ENCODE data around the gene S100A5.
"Not testable (repeated sequence)": the region's sequence is repeated elsewhere in the genome, so short reads cannot be mapped to it uniquely, and the experiment has no call there.

S100A5 gene

DNA sequence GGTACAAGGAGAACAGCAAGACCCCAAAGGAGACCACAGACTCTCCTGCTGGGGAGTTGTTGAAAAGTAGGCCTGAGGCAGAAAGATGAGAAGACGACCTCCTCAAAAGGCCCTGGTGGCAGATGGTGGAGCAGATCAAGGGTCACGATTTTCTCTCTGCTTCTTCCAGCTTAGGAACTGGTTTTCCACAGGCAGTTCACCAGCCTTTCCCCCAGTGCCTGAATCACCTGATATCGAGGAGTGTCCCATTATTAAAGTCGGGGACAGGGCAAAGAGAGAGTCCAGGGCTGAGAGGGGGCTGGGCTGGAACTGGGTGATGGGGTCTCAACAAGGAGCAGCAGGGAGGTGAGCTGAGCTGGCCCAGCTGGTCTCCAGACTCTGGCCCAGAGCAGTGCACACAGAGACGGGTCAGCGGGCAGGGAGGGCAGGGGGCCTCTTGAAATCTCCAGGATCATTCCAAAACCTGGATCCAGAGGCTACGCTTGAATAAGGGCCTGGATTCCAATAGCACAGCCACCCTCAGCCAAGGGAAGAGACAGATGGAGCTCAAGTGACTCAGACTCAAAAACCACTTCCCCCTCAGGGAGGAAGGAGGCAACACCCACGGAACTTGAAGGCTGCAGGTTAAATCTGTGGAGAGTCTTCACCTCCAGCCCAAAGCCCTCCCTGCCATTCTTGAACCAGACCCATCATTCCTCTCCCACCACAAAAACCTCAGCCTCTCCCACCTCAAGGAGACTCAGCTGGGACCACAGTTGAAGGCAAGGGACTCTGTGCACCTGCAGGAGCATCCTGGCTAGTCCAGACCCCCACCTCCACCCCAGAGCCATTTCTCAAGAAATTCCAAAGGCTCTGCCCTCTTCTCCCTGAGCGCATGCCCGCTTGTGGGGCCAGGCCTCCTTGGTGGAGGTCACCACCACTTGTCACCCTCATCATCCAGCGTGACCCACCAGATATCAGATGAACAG lies at the start of gene S100A5:
Gene S100A5 (minus strand): TSS at position 541 of the 968 bp plus-strand sequence. CDS start 743 bp downstream, outside the sequence.
- Histone ChIP-seq H3F3A (ENCODE audit: low read depth) (peaks cover 12% of the 10 kb centered on the region), H3K4me1 (ENCODE audit: insufficient read depth, low read length, poor library complexity, severe bottlenecking) (peaks cover 74% of the 10 kb centered on the region)

GRCh38 chr1:153588482-153588881 lies 47.7 kb upstream of the S100A5 start:
- no peak overlapping the region for H2AFZ ChIP-seq (ENCODE audit: low read length)
- no peaks in the 10 kb centered on the region for H3K9me3 ChIP-seq (ENCODE audit: insufficient read depth, low read depth, low read length)
- no peak overlapping the region for H3K4me2 ChIP-seq (ENCODE audit: low read depth, low read length, poor library complexity, severe bottlenecking)
- no peaks in the 10 kb centered on the region for H3K79me2 ChIP-seq (ENCODE audit: insufficient read depth, low read length)
- TF ChIP-seq EZH2phosphoT487 (IDR thresholded peaks at IDR 0.05; ENCODE audit: borderline replicate concordance), result no peak
- TF ChIP-seq, protein P1, sequence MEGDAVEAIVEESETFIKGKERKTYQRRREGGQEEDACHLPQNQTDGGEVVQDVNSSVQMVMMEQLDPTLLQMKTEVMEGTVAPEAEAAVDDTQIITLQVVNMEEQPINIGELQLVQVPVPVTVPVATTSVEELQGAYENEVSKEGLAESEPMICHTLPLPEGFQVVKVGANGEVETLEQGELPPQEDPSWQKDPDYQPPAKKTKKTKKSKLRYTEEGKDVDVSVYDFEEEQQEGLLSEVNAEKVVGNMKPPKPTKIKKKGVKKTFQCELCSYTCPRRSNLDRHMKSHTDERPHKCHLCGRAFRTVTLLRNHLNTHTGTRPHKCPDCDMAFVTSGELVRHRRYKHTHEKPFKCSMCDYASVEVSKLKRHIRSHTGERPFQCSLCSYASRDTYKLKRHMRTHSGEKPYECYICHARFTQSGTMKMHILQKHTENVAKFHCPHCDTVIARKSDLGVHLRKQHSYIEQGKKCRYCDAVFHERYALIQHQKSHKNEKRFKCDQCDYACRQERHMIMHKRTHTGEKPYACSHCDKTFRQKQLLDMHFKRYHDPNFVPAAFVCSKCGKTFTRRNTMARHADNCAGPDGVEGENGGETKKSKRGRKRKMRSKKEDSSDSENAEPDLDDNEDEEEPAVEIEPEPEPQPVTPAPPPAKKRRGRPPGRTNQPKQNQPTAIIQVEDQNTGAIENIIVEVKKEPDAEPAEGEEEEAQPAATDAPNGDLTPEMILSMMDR (conservative IDR thresholded peaks at IDR 0.05; ENCODE audit: low read length), result no peak
- no peak overlapping the region for H3K4me3 ChIP-seq (ENCODE audit: low read length, poor library complexity, severe bottlenecking)
- no peaks in the 10 kb centered on the region for H3K9me2 ChIP-seq (replicated peaks; ENCODE audit: low read depth, low read length)
- no peaks in the 10 kb centered on the region for H3K4me1 ChIP-seq (ENCODE audit: insufficient read depth, low read length, poor library complexity, severe bottlenecking)
- no peak overlapping the region for H3K9ac ChIP-seq (ENCODE audit: low read depth, low read length, poor library complexity, severe bottlenecking)
- H4K20me1 ChIP-seq (ENCODE audit: insufficient read depth, low read length, poor library complexity, severe bottlenecking), result no peaks in the 10 kb centered on the region
- H3K27me3 ChIP-seq (ENCODE audit: insufficient read depth, low read length, poor library complexity, severe bottlenecking), result no peaks in the 10 kb centered on the region
- H3F3A ChIP-seq (ENCODE audit: low read depth), result no peaks in the 10 kb centered on the region
- no peaks in the 10 kb centered on the region for H3K36me3 ChIP-seq (ENCODE audit: insufficient read depth, low read length)

More for the DNA sequence above, at the start of gene S100A5:
- Histone ChIP-seq H3K4me2 (ENCODE audit: low read depth, low read length, poor library complexity, severe bottlenecking) (peak within 1 kb of the TSS; percentile 66), H3K4me3 (ENCODE audit: low read length, poor library complexity, severe bottlenecking) (peak within 1 kb of the TSS; percentile 53), H3K27me3 (ENCODE audit: insufficient read depth, low read length, poor library complexity, severe bottlenecking) (no peaks in the 10 kb centered on the region), H3K9me2 (replicated peaks; ENCODE audit: low read depth, low read length) (no peaks in the 10 kb centered on the region), H2AFZ (ENCODE audit: low read length) (no peak within 1 kb of the TSS), H3K9ac (ENCODE audit: low read depth, low read length, poor library complexity, severe bottlenecking) (peak within 1 kb of the TSS; percentile 67), H3K79me2 (ENCODE audit: insufficient read depth, low read length) (peaks cover 36% of the 10 kb centered on the region), H3K9me3 (ENCODE audit: insufficient read depth, low read depth, low read length) (no peaks in the 10 kb centered on the region), H3K36me3 (ENCODE audit: insufficient read depth, low read length) (peaks cover 13% of the 10 kb centered on the region; the same call in 1 of the 2 replicates), H4K20me1 (ENCODE audit: insufficient read depth, low read length, poor library complexity, severe bottlenecking) (peaks cover 25% of the 10 kb centered on the region)
- TF ChIP-seq, protein P1 (conservative IDR thresholded peaks at IDR 0.05; ENCODE audit: low read length), result no peak
- TF ChIP-seq EZH2phosphoT487 (IDR thresholded peaks at IDR 0.05; ENCODE audit: borderline replicate concordance), result no peak

GRCh38 chr1:153588033-153588432 lies 47.3 kb upstream of the S100A5 start:
- not testable (repeated sequence) for H3K9ac ChIP-seq (ENCODE audit: low read depth, low read length, poor library complexity, severe bottlenecking); H3K4me2 ChIP-seq (ENCODE audit: low read depth, low read length, poor library complexity, severe bottlenecking); H3K4me3 ChIP-seq (ENCODE audit: low read length, poor library complexity, severe bottlenecking)

More at GRCh38 chr1:153588033-153588432, 47.3 kb upstream of the S100A5 start:
- H3K36me3 ChIP-seq (ENCODE audit: insufficient read depth, low read length); H3K4me1 ChIP-seq (ENCODE audit: insufficient read depth, low read length, poor library complexity, severe bottlenecking); H3K79me2 ChIP-seq (ENCODE audit: insufficient read depth, low read length); H3F3A ChIP-seq (ENCODE audit: low read depth); H2AFZ ChIP-seq (ENCODE audit: low read length); H3K9me3 ChIP-seq (ENCODE audit: insufficient read depth, low read depth, low read length); H3K27me3 ChIP-seq (ENCODE audit: insufficient read depth, low read length, poor library complexity, severe bottlenecking); H3K9me2 ChIP-seq (replicated peaks; ENCODE audit: low read depth, low read length); H4K20me1 ChIP-seq (ENCODE audit: insufficient read depth, low read length, poor library complexity, severe bottlenecking): not testable (repeated sequence)
